IPS-NIHi7 (cell line): Measurements from ENCODE around the gene USP19.

Experiments
- DNase-seq: peaks from one replicate; pipeline ENCODE4 v3.0.0; 2012; ENCODE audit warnings: mixed read lengths; ENCODE audit errors: extremely low spot score

USP19 gene

GRCh38 chr3:49134471-49135265, 14.0 kb upstream of the USP19 start:
- peak; percentile 29 for DNase-seq

GRCh38 chr3:49133226-49133951, 12.8 kb upstream of the USP19 start:
- peak; percentile 92 for DNase-seq

GRCh38 chr3:49132437-49133225, 12.0 kb upstream of the USP19 start, which contains the start of gene LAMB2:
Gene LAMB2 (minus strand): TSS chr3:49133050. CDS start chr3:49132867, 183 bp downstream.
- peak; percentile 88 for DNase-seq

- no peak for DNase-seq
Measured at GRCh38 chr3:49132073-49132436, 11.4 kb upstream of the USP19 start.

GRCh38 chr3:49131576-49131975, 11.0 kb upstream of the USP19 start:
- DNase-seq: no peak

GRCh38 chr3:49131040-49131439, 10.4 kb upstream of the USP19 start:
- no peak for DNase-seq

- peak; percentile 18 for DNase-seq
Measured at GRCh38 chr3:49124991-49125670, 4.5 kb upstream of the USP19 start.

- DNase-seq: no peak
Measured at GRCh38 chr3:49124203-49124602, 3.6 kb upstream of the USP19 start.

GRCh38 chr3:49123687-49124086, 3.1 kb upstream of the USP19 start:
- no peak for DNase-seq

- no peak for DNase-seq
Measured at GRCh38 chr3:49122886-49123545, 2.4 kb upstream of the USP19 start.

- DNase-seq: no peak
Measured at GRCh38 chr3:49122451-49122850, 1.8 kb upstream of the USP19 start.

GRCh38 chr3:49122022-49122421, 1.4 kb upstream of the USP19 start:
- DNase-seq: no peak

- no peak for DNase-seq
Measured at GRCh38 chr3:49121132-49121736, 611 bp upstream of the USP19 start.

- DNase-seq: no peak
Measured at GRCh38 chr3:49120096-49120437, 556 bp downstream of the USP19 start.

- DNase-seq: no peak
Measured at GRCh38 chr3:49119439-49119838, 1.2 kb downstream of the USP19 start.

- no peak for DNase-seq
Measured at GRCh38 chr3:49119036-49119435, 1.6 kb downstream of the USP19 start.

- DNase-seq: no peak
Measured at GRCh38 chr3:49112262-49112661, 8.4 kb downstream of the USP19 start.

GRCh38 chr3:49111347-49111746, 9.3 kb downstream of the USP19 start:
- no peak for DNase-seq

GRCh38 chr3:49110780-49111179, 9.8 kb downstream of the USP19 start:
- no peak for DNase-seq

- no peak for DNase-seq
Measured at GRCh38 chr3:49108346-49108745, 12.3 kb downstream of the USP19 start.
